ENCODE data around the gene C18orf63.

- TF ChIP-seq CTCF (IDR thresholded peaks at IDR 0.05) (no peak), REST (IDR thresholded peaks at IDR 0.05; ENCODE audit: insufficient read depth in 1 of 2, low read depth in 2 of 2, low read length in 1 of 2) (no peak), POLR2AphosphoS5 (IDR thresholded peaks at IDR 0.05; ENCODE audit: low read depth, low read length) (no peak)
Observed at GRCh38 chr18:74283646-74284045, 32.0 kb upstream of the C18orf63 start.

Data from Panc1 (cell line).